CD4-positive, alpha-beta T cell treated with Interleukin-17A for 4 hours (primary cell): Measurements from ENCODE around the gene HSP90AA1.

Experiments
- DNase-seq: peaks from one replicate; pipeline ENCODE4 v3.0.0-alpha.2; 2020; ENCODE audit warnings: mixed read lengths

The HSP90AA1 gene

GRCh38 chr14:102037686-102038085 is 49.2 kb downstream of the HSP90AA1 start:
- DNase-seq, result no peak

GRCh38 chr14:102035914-102036313 is 50.9 kb downstream of the HSP90AA1 start:
- no peak for DNase-seq

GRCh38 chr14:102034301-102034700 is 52.5 kb downstream of the HSP90AA1 start:
- no peak for DNase-seq

GRCh38 chr14:102033241-102033640 is 53.6 kb downstream of the HSP90AA1 start:
- DNase-seq, result no peak
